Muscle layer of duodenum (tissue), 2 donors: ENCODE data around the gene INTS14.

Experiments
- H3K27ac ChIP-seq: one replicate; pipeline ENCODE4 v1.7.0; 2013; ENCODE audit warnings: mild to moderate bottlenecking, low read length
- H3K27me3 ChIP-seq: one replicate; pipeline ENCODE4 v1.7.0; 2013; ENCODE audit warnings: low read depth, mild to moderate bottlenecking, control low read depth, low read length
- H3K36me3 ChIP-seq, 2 donors: one replicate each; pipeline ENCODE4 v1.7.0; 2013; ENCODE audit warnings: low read length in 2 of 2, control low read depth in 1 of 2, mild to moderate bottlenecking in 1 of 2; ENCODE audit not compliant: insufficient read depth in 2 of 2, control insufficient read depth in 1 of 2
- H3K4me1 ChIP-seq, 2 donors: one replicate each; pipeline ENCODE4 v1.7.0; 2013; ENCODE audit warnings: low read length in 2 of 2, mild to moderate bottlenecking in 2 of 2, control low read depth in 1 of 2, moderate library complexity in 1 of 2; ENCODE audit not compliant: insufficient read depth in 2 of 2, control insufficient read depth in 1 of 2
- H3K4me3 ChIP-seq, 2 donors: one replicate each; pipeline ENCODE4 v1.7.0; 2013; ENCODE audit warnings: low read length in 2 of 2, low read depth in 1 of 2, mild to moderate bottlenecking in 1 of 2
- H3K9me3 ChIP-seq, 2 donors: one replicate each; pipeline ENCODE4 v1.7.0; 2013; ENCODE audit warnings: low read length in 2 of 2, control low read depth in 1 of 2, mild to moderate bottlenecking in 1 of 2; ENCODE audit not compliant: control insufficient read depth in 1 of 2
- donor health status: healthy.

INTS14 gene

GRCh38 chr15:65603559-65603958 lies 7.4 kb downstream of the INTS14 start:
- H3K9me3 ChIP-seq, result no peaks in the 10 kb centered on the region
- no peak overlapping the region for H3K27ac ChIP-seq
- H3K4me3 ChIP-seq, result no peak overlapping the region
- H3K27me3 ChIP-seq, result no peaks in the 10 kb centered on the region
- peaks cover 27 to 50% of the 10 kb centered on the region in 2 donors for H3K36me3 ChIP-seq
- peaks cover 0 to 3% of the 10 kb centered on the region in 2 donors for H3K4me1 ChIP-seq

GRCh38 chr15:65603134-65603533 lies 7.8 kb downstream of the INTS14 start:
- Histone ChIP-seq H3K36me3 (peaks cover 29 to 55% of the 10 kb centered on the region in 2 donors), H3K4me1 (no peaks in the 10 kb centered on the region), H3K9me3 (no peaks in the 10 kb centered on the region), H3K4me3 (no peak overlapping the region), H3K27me3 (no peaks in the 10 kb centered on the region), H3K27ac (no peak overlapping the region)

- Histone ChIP-seq H3K9me3 (no peaks in the 10 kb centered on the region), H3K4me1 (no peaks in the 10 kb centered on the region), H3K27me3 (no peaks in the 10 kb centered on the region), H3K27ac (no peak overlapping the region), H3K36me3 (peaks cover 45 to 75% of the 10 kb centered on the region in 2 donors), H3K4me3 (no peak overlapping the region)
Observed at GRCh38 chr15:65599677-65600076, 11.3 kb downstream of the INTS14 start.

- H3K4me3 ChIP-seq, result no peak overlapping the region
- H3K9me3 ChIP-seq, result no peaks in the 10 kb centered on the region
- H3K27ac ChIP-seq, result no peak overlapping the region
- H3K27me3 ChIP-seq, result no peaks in the 10 kb centered on the region
- H3K4me1 ChIP-seq, result no peaks in the 10 kb centered on the region
- peaks cover 44 to 66% of the 10 kb centered on the region in 2 donors for H3K36me3 ChIP-seq
Observed at GRCh38 chr15:65598468-65598867, 12.5 kb downstream of the INTS14 start.

GRCh38 chr15:65595960-65596359 lies 15.0 kb downstream of the INTS14 start:
- Histone ChIP-seq H3K36me3 (peaks cover 67 to 74% of the 10 kb centered on the region in 2 donors), H3K4me3 (no peak overlapping the region), H3K27me3 (no peaks in the 10 kb centered on the region), H3K27ac (no peak overlapping the region), H3K9me3 (no peaks in the 10 kb centered on the region), H3K4me1 (no peaks in the 10 kb centered on the region)

GRCh38 chr15:65587094-65587493 lies 23.8 kb downstream of the INTS14 start:
- Histone ChIP-seq H3K4me1 (no peaks in the 10 kb centered on the region), H3K36me3 (peaks cover 36 to 55% of the 10 kb centered on the region in 2 donors), H3K27ac (no peak overlapping the region), H3K27me3 (no peaks in the 10 kb centered on the region), H3K9me3 (no peaks in the 10 kb centered on the region), H3K4me3 (no peak overlapping the region)

- Histone ChIP-seq H3K27ac (no peak overlapping the region), H3K27me3 (no peaks in the 10 kb centered on the region), H3K36me3 (peaks cover 29 to 59% of the 10 kb centered on the region in 2 donors), H3K4me3 (no peak overlapping the region), H3K9me3 (no peaks in the 10 kb centered on the region), H3K4me1 (no peaks in the 10 kb centered on the region)
Observed at GRCh38 chr15:65584241-65584640, 26.7 kb downstream of the INTS14 start.

GRCh38 chr15:65583701-65584100 lies 27.2 kb downstream of the INTS14 start:
- H3K27ac ChIP-seq, result no peak overlapping the region
- H3K4me3 ChIP-seq, result no peak overlapping the region
- H3K9me3 ChIP-seq, result no peaks in the 10 kb centered on the region
- H3K27me3 ChIP-seq, result no peaks in the 10 kb centered on the region
- H3K36me3 ChIP-seq, result peaks cover 33 to 60% of the 10 kb centered on the region in 2 donors
- no peaks in the 10 kb centered on the region for H3K4me1 ChIP-seq

GRCh38 chr15:65580287-65580686 lies 30.6 kb downstream of the INTS14 start:
- Histone ChIP-seq H3K9me3 (no peaks in the 10 kb centered on the region), H3K36me3 (peaks cover 38 to 55% of the 10 kb centered on the region in 2 donors), H3K4me3 (no peak overlapping the region), H3K27ac (no peak overlapping the region), H3K27me3 (no peaks in the 10 kb centered on the region), H3K4me1 (no peaks in the 10 kb centered on the region)

- Histone ChIP-seq H3K4me3 (no peak overlapping the region), H3K27me3 (no peaks in the 10 kb centered on the region), H3K4me1 (no peaks in the 10 kb centered on the region), H3K27ac (no peak overlapping the region), H3K36me3 (peaks cover 38 to 54% of the 10 kb centered on the region in 2 donors), H3K9me3 (no peaks in the 10 kb centered on the region)
Observed at GRCh38 chr15:65579762-65580161, 31.2 kb downstream of the INTS14 start.

GRCh38 chr15:65578904-65579728 lies 31.8 kb downstream of the INTS14 start:
- Histone ChIP-seq H3K27ac (no peak overlapping the region), H3K4me1 (no peaks in the 10 kb centered on the region), H3K4me3 (no peak overlapping the region), H3K9me3 (no peaks in the 10 kb centered on the region), H3K27me3 (no peaks in the 10 kb centered on the region), H3K36me3 (peaks cover 34 to 49% of the 10 kb centered on the region in 2 donors)
